Measurements from ENCODE around the gene OR5AK2.

Gene OR5AK2

GRCh38 chr11:56977314-56977713 is 11.4 kb upstream of the OR5AK2 start:
- no peaks in the 10 kb centered on the region for H3K9me2 ChIP-seq (replicated peaks; ENCODE audit: low read depth, low read length)
- H3F3A ChIP-seq (ENCODE audit: low read depth): no peaks in the 10 kb centered on the region
- no peaks in the 10 kb centered on the region for H4K20me1 ChIP-seq (ENCODE audit: insufficient read depth, low read length, poor library complexity, severe bottlenecking)
- H3K79me2 ChIP-seq (ENCODE audit: insufficient read depth, low read length): no peaks in the 10 kb centered on the region
- no peak overlapping the region for H3K4me3 ChIP-seq (ENCODE audit: low read length, poor library complexity, severe bottlenecking)
- H3K9ac ChIP-seq (ENCODE audit: low read depth, low read length, poor library complexity, severe bottlenecking): no peak overlapping the region
- no peaks in the 10 kb centered on the region for H3K27me3 ChIP-seq (ENCODE audit: insufficient read depth, low read length, poor library complexity, severe bottlenecking)
- H3K36me3 ChIP-seq (ENCODE audit: insufficient read depth, low read length): no peaks in the 10 kb centered on the region
- TF ChIP-seq CTCF (conservative IDR thresholded peaks at IDR 0.05; ENCODE audit: low read length): no peak
- TF ChIP-seq EZH2phosphoT487 (IDR thresholded peaks at IDR 0.05; ENCODE audit: borderline replicate concordance): no peak
- no peaks in the 10 kb centered on the region for H3K9me3 ChIP-seq (ENCODE audit: insufficient read depth, low read depth, low read length)
- H3K4me1 ChIP-seq (ENCODE audit: insufficient read depth, low read length, poor library complexity, severe bottlenecking): no peaks in the 10 kb centered on the region
- H3K4me2 ChIP-seq (ENCODE audit: low read depth, low read length, poor library complexity, severe bottlenecking): no peak overlapping the region
- H2AFZ ChIP-seq (ENCODE audit: low read length): no peak overlapping the region

- H3K79me2 ChIP-seq (ENCODE audit: insufficient read depth, low read length): no peaks in the 10 kb centered on the region
- no peak for TF ChIP-seq EZH2phosphoT487 (IDR thresholded peaks at IDR 0.05; ENCODE audit: borderline replicate concordance)
- no peak for TF ChIP-seq CTCF (conservative IDR thresholded peaks at IDR 0.05; ENCODE audit: low read length)
- H3K4me2 ChIP-seq (ENCODE audit: low read depth, low read length, poor library complexity, severe bottlenecking): no peak overlapping the region
- no peak overlapping the region for H3K4me3 ChIP-seq (ENCODE audit: low read length, poor library complexity, severe bottlenecking)
- no peaks in the 10 kb centered on the region for H3K27me3 ChIP-seq (ENCODE audit: insufficient read depth, low read length, poor library complexity, severe bottlenecking)
- no peak overlapping the region for H3K9ac ChIP-seq (ENCODE audit: low read depth, low read length, poor library complexity, severe bottlenecking)
- H3K36me3 ChIP-seq (ENCODE audit: insufficient read depth, low read length): no peaks in the 10 kb centered on the region
- no peaks in the 10 kb centered on the region for H3K4me1 ChIP-seq (ENCODE audit: insufficient read depth, low read length, poor library complexity, severe bottlenecking)
- H4K20me1 ChIP-seq (ENCODE audit: insufficient read depth, low read length, poor library complexity, severe bottlenecking): no peaks in the 10 kb centered on the region
- peaks cover 1% of the 10 kb centered on the region; the same call in 1 of the 2 replicates for H3K9me3 ChIP-seq (ENCODE audit: insufficient read depth, low read depth, low read length)
- H2AFZ ChIP-seq (ENCODE audit: low read length): no peak overlapping the region
- H3F3A ChIP-seq (ENCODE audit: low read depth): no peaks in the 10 kb centered on the region
- no peaks in the 10 kb centered on the region for H3K9me2 ChIP-seq (replicated peaks; ENCODE audit: low read depth, low read length)
Measured at GRCh38 chr11:56990702-56991101, 2.0 kb downstream of the OR5AK2 start.

GRCh38 chr11:56994532-56994931 is 5.8 kb downstream of the OR5AK2 start:
- Histone ChIP-seq H3K4me2 (ENCODE audit: low read depth, low read length, poor library complexity, severe bottlenecking) (no peak overlapping the region), H3K9ac (ENCODE audit: low read depth, low read length, poor library complexity, severe bottlenecking) (no peak overlapping the region), H2AFZ (ENCODE audit: low read length) (no peak overlapping the region), H3K4me1 (ENCODE audit: insufficient read depth, low read length, poor library complexity, severe bottlenecking) (no peaks in the 10 kb centered on the region), H3K36me3 (ENCODE audit: insufficient read depth, low read length) (no peaks in the 10 kb centered on the region), H3K9me2 (replicated peaks; ENCODE audit: low read depth, low read length) (no peaks in the 10 kb centered on the region), H3F3A (ENCODE audit: low read depth) (no peaks in the 10 kb centered on the region), H3K9me3 (ENCODE audit: insufficient read depth, low read depth, low read length) (peaks cover 4% of the 10 kb centered on the region; the same call in 1 of the 2 replicates), H4K20me1 (ENCODE audit: insufficient read depth, low read length, poor library complexity, severe bottlenecking) (no peaks in the 10 kb centered on the region), H3K79me2 (ENCODE audit: insufficient read depth, low read length) (no peaks in the 10 kb centered on the region), H3K27me3 (ENCODE audit: insufficient read depth, low read length, poor library complexity, severe bottlenecking) (no peaks in the 10 kb centered on the region), H3K4me3 (ENCODE audit: low read length, poor library complexity, severe bottlenecking) (no peak overlapping the region)
- TF ChIP-seq CTCF (conservative IDR thresholded peaks at IDR 0.05; ENCODE audit: low read length): no peak
- TF ChIP-seq EZH2phosphoT487 (IDR thresholded peaks at IDR 0.05; ENCODE audit: borderline replicate concordance): no peak
